Measurements from ENCODE around the gene ELOVL2. TPM values are rescaled to one million over a fixed set of nuclear protein-coding genes. Genes with fewer than 3 reads are reported as not detected.

The ELOVL2 gene
- total RNA-seq, 4 donors from 2014 or later, result 0.14 to 0.16 TPM; not detected in 2

GRCh38 chr6:11069760-11070159 lies 25.7 kb upstream of the ELOVL2 start:
- H3K27ac ChIP-seq, result no peak overlapping the region
- no peak overlapping the region for H3K4me3 ChIP-seq
- no peaks in the 10 kb centered on the region for H3K36me3 ChIP-seq
- no peak for DNase-seq
- intact Hi-C loops (cut with DNase I; ENCODE audit: low total_unique reads) (no loop called here), in situ Hi-C loops (cut with MboI; ENCODE audit: low pct_ligation_motif_present in 1 of 4, low pct_unique_long_range_greater_than_20kb in 1 of 4, low sequenced_read_pairs in 3 of 4) (loop anchor here (10.0 to 25.0 kb wide), 3 partner anchors 107 to 582 kb away; no protein-coding TSS in a partner anchor)
- no peaks in the 10 kb centered on the region for H3K9me3 ChIP-seq
- TF ChIP-seq CTCF (IDR thresholded peaks at IDR 0.05) (no peak), POLR2AphosphoS5 (IDR thresholded peaks at IDR 0.05) (no peak), POLR2A (IDR thresholded peaks at IDR 0.05) (no peak), EP300 (IDR thresholded peaks at IDR 0.05; ENCODE audit: low read depth) (no peak)
- H3K4me1 ChIP-seq, result no peaks in the 10 kb centered on the region
- 60 to 80% methylated on average over 1 to 2 of the region's 2 CpGs for WGBS, 2 donors (ENCODE audit: low coverage in 1 of 2)
- H3K27me3 ChIP-seq, result no peaks in the 10 kb centered on the region

GRCh38 chr6:11067348-11067747 lies 23.2 kb upstream of the ELOVL2 start:
- in situ Hi-C loops (cut with MboI; ENCODE audit: low pct_ligation_motif_present in 1 of 4, low pct_unique_long_range_greater_than_20kb in 1 of 4, low sequenced_read_pairs in 3 of 4) (loop anchor here (10.0 to 25.0 kb wide), 3 partner anchors 105 to 580 kb away; no protein-coding TSS in a partner anchor), intact Hi-C loops (cut with DNase I; ENCODE audit: low total_unique reads) (no loop called here)
- no peak overlapping the region for H3K27ac ChIP-seq
- DNase-seq, result no peak
- no peaks in the 10 kb centered on the region for H3K9me3 ChIP-seq
- H3K36me3 ChIP-seq, result no peaks in the 10 kb centered on the region
- TF ChIP-seq POLR2AphosphoS5 (IDR thresholded peaks at IDR 0.05) (no peak), EP300 (IDR thresholded peaks at IDR 0.05; ENCODE audit: low read depth) (no peak)
- 57% methylated on average over 2 of the region's 2 CpGs; no CpG with 5 or more reads in 1 of the 2 donors for WGBS, 2 donors (ENCODE audit: low coverage in 1 of 2)
- no peak overlapping the region for H3K4me3 ChIP-seq
- no peaks in the 10 kb centered on the region for H3K27me3 ChIP-seq
- no peaks in the 10 kb centered on the region for H3K4me1 ChIP-seq

DNA sequence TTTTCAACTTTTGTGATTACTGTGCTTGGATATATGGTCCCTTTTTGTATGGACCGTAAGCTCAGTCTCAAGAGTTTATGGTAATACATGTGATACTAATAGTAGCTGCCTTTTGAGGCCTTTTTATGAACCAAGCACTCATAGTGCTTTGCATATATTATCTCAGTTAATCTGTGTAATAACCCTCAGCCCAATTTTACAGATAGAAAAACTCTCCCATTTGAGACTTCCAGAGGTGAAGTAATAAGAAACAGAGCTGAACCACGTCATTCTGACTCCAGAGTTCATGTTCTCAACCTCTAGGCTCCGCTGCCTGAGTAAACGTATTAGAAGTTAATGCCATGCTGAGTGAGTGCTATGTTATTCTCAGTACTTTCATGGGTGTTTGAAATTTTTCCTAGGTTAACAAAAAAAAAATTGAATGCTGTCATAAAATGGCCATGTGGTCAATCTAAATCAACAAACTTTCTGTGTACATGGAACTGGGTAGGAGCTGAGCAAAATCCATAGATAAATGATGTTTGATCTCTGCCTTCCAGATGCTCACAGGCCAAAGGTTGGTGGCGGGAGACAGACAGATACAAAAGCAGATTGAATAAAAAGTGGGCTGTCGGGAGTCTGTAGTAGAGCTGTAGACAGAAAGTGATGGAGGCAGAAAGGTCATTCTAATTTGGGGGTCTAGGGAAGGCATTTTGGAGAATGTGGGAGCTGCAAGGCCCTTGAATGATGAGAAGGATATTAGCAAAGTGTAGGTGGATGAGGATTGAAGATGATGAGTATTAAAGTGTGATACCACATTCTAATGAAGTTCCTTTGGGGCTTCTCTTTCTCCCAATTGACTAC lies 22.6 kb upstream of the ELOVL2 start:
- Histone ChIP-seq H3K4me3 (no peak overlapping the region), H3K9me3 (no peaks in the 10 kb centered on the region), H3K27me3 (no peaks in the 10 kb centered on the region), H3K36me3 (no peaks in the 10 kb centered on the region), H3K4me1 (no peaks in the 10 kb centered on the region), H3K27ac (no peak overlapping the region)
- no peak for TF ChIP-seq CTCF (IDR thresholded peaks at IDR 0.05)
- no peak for TF ChIP-seq POLR2A (IDR thresholded peaks at IDR 0.05)
- TF ChIP-seq EP300 (IDR thresholded peaks at IDR 0.05; ENCODE audit: low read depth), result no peak
- TF ChIP-seq POLR2AphosphoS5 (IDR thresholded peaks at IDR 0.05), result no peak
- intact Hi-C loops (cut with DNase I; ENCODE audit: low total_unique reads), result no loop called here
- DNase-seq, result no peak
- WGBS, 2 donors (ENCODE audit: low coverage in 1 of 2), result 63 to 84% methylated on average over 6 of the region's 6 CpGs
- in situ Hi-C loops (cut with MboI; ENCODE audit: low pct_ligation_motif_present in 1 of 4, low pct_unique_long_range_greater_than_20kb in 1 of 4, low sequenced_read_pairs in 3 of 4), result loop anchor here (10.0 to 25.0 kb wide), 3 partner anchors 104 to 579 kb away; no protein-coding TSS in a partner anchor

DNA sequence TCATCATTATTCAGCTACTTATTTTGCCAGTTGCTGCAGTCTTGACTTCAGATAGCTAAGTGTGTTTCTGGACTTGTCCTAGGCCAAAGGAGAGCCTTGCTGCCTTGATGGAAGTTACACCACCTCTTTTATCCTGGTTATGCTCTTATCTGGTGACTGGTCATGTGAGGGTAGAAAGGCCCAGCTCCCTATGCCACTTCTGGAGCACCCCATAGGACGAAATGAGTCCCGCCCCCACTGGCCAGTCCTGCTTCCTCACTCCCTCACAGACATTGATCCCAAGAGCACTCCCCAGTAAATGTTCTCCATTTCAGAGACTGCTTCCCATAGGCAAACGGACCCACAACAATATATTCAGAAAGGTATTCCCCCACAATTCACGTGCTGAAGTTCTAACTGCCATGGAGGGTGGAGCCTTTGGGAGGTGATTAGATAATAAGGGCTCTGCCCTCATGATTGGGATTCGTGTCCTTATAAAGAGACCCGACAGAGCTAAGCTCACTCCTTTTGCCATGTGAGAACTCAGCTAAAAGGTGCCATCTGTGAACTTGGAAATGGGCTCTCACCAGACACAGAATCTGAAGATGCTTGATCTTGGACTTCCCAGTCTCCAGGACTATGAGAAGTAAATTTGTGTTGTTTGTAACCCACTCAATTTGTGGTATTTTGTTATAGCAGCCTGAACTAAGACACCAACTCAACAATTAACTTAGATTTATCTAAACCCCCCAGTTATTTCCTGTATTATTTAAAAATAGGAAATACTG lies 21.5 kb upstream of the ELOVL2 start:
- in situ Hi-C loops (cut with MboI; ENCODE audit: low pct_ligation_motif_present in 1 of 4, low pct_unique_long_range_greater_than_20kb in 1 of 4, low sequenced_read_pairs in 3 of 4), result loop anchor here (10.0 to 25.0 kb wide), 3 partner anchors 103 to 578 kb away; no protein-coding TSS in a partner anchor
- intact Hi-C loops (cut with DNase I; ENCODE audit: low total_unique reads), result no loop called here

More for the DNA sequence above, 21.5 kb upstream of the ELOVL2 start:
- no peaks in the 10 kb centered on the region for H3K9me3 ChIP-seq
- no peaks in the 10 kb centered on the region for H3K27me3 ChIP-seq
- no peak overlapping the region for H3K27ac ChIP-seq
- TF ChIP-seq POLR2AphosphoS5 (IDR thresholded peaks at IDR 0.05) (no peak), CTCF (IDR thresholded peaks at IDR 0.05) (no peak), EP300 (IDR thresholded peaks at IDR 0.05; ENCODE audit: low read depth) (no peak), POLR2A (IDR thresholded peaks at IDR 0.05) (no peak)
- DNase-seq, result no peak
- WGBS, 2 donors (ENCODE audit: low coverage in 1 of 2), result 80 to 87% methylated on average over 1 to 6 of the region's 6 CpGs
- no peaks in the 10 kb centered on the region for H3K4me1 ChIP-seq
- no peak overlapping the region for H3K4me3 ChIP-seq
- H3K36me3 ChIP-seq, result no peaks in the 10 kb centered on the region

Data from transverse colon (tissue), 4 donors.